GM12874 (cell line): Measurements from ENCODE around the gene KIF1C.

Experiments
- TF ChIP-seq, protein P1 (sequence below): IDR thresholded peaks from 2 replicates; pipeline ENCODE4 v1.5.1; 2011; ENCODE audit warnings: low read depth, mild to moderate bottlenecking, control low read depth, low read length, moderate library complexity; ENCODE audit not compliant: insufficient read depth

The KIF1C gene

DNA sequence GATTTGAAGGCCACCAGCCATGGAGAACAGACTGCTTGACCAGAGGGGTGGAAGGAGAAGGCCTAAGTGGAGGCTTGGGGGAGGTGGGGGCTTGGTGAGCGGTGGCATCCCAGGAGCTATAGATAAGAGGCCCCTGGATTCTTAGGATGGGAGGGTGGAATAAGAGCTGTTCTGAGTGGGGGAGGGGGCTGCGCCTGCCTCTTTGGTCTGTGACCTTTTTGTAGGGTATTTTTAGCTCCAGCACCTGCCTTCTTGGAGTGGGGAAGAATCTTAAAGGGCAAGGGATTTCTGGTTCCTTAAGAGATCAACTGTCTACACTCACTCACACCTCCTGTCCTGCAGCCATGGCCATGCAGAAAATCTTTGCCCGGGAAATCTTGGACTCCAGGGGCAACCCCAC is 46.3 kb upstream of the KIF1C start:
- TF ChIP-seq, protein P1, sequence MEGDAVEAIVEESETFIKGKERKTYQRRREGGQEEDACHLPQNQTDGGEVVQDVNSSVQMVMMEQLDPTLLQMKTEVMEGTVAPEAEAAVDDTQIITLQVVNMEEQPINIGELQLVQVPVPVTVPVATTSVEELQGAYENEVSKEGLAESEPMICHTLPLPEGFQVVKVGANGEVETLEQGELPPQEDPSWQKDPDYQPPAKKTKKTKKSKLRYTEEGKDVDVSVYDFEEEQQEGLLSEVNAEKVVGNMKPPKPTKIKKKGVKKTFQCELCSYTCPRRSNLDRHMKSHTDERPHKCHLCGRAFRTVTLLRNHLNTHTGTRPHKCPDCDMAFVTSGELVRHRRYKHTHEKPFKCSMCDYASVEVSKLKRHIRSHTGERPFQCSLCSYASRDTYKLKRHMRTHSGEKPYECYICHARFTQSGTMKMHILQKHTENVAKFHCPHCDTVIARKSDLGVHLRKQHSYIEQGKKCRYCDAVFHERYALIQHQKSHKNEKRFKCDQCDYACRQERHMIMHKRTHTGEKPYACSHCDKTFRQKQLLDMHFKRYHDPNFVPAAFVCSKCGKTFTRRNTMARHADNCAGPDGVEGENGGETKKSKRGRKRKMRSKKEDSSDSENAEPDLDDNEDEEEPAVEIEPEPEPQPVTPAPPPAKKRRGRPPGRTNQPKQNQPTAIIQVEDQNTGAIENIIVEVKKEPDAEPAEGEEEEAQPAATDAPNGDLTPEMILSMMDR = no peak

DNA sequence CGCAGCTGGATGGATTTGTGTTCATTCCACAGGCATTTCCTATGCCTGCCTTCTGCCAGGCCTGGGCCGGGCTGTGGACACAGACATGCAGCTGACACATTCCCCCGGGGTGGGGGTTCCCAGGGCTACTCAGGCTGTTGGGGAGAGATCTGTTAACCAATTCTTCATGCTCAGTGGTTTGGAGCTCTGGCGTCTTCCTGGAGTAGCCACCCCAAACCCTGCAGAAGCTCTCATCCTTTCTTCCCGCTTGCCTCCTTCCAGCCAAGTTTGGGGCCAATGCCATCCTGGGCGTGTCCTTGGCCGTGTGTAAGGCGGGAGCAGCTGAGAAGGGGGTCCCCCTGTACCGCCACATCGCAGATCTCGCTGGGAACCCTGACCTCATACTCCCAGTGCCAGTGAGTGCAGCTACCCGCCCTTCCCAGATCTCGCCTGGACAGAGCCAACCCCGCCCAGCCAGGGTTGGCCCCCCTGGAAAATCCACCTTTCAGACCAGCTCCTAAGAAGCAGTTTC is 44.2 kb upstream of the KIF1C start:
- TF ChIP-seq, protein P1 = no peak

- TF ChIP-seq, protein P1 = no peak
These were observed 42.7 kb upstream of the KIF1C start for GRCh38 chr17:4955091-4955490.

DNA sequence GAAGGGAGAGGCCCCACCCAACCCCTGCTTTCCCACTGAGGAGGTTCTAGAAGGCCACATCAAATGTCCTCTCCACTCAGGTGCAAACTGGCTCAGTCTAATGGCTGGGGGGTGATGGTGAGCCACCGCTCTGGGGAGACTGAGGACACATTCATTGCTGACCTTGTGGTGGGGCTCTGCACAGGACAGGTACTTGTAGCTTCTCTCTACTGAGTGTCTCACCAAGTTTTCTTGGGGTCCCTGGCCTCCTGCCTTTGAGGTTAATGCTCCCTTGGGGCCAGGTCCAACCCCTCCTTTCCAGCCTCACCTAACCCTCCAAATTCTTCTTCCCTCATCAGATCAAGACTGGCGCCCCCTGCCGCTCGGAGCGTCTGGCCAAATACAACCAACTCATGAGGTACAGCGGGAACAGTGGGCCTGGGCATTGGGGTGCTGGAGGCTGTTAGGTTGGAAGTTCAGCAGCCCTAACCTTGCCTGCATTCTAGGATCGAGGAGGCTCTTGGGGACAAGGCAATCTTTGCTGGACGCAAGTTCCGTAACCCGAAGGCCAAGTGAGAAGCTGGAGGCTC is 41.2 kb upstream of the KIF1C start:
- TF ChIP-seq, protein P1 = no peak

DNA sequence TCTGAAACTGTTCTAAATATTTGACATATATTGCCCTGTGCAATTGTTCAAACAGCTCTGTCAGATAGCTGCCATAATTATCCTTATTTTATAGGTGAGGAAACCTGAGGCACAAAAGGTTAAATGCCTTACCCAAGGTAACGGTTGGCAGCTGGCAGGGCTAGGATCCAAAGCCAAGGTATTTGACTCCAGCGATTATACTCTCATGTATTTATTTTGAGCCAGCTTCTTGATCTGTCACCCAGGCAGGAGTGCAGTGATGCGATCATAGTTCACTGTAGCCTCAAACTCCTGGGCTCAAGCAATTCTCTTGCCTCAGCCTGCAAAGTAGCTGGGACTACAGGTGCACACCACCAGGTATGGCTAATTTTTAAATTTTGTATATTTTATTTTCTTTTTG is 39.6 kb upstream of the KIF1C start:
- TF ChIP-seq, protein P1 = no peak

DNA sequence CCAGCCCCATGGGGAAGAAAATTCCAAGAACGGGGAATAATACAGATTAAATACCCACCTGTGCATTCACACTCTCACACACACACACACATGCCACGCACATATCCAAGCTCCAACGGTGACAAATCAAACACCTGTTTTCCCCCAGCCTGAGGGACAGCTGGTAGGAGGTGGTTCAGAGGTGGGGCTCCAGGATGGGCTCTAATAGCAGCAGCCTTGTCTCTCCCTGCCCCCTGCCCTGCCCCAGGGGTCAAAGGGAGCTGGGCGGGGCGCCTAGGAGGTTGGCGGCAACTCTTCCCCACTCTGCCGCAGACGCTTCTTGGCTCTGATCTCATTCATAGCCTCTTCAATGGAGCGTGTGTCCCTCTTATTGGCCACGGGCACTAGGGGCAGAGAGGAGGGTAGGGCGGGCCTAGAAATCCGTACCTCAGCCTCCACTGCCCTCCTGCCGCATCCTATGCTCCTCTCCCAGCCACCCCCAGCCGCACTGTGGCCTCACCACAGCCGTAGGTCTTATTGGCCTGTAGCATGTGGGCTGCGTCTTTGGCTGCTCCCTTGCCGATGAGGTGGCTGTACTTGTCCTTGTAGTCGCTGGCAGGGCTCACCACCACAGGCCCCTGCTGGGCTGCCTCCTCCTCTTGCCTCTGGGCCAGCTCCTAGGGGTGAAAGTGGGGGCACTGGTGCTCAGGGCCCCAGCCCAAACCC is 38.3 kb upstream of the KIF1C start:
- TF ChIP-seq, protein P1 = no peak

DNA sequence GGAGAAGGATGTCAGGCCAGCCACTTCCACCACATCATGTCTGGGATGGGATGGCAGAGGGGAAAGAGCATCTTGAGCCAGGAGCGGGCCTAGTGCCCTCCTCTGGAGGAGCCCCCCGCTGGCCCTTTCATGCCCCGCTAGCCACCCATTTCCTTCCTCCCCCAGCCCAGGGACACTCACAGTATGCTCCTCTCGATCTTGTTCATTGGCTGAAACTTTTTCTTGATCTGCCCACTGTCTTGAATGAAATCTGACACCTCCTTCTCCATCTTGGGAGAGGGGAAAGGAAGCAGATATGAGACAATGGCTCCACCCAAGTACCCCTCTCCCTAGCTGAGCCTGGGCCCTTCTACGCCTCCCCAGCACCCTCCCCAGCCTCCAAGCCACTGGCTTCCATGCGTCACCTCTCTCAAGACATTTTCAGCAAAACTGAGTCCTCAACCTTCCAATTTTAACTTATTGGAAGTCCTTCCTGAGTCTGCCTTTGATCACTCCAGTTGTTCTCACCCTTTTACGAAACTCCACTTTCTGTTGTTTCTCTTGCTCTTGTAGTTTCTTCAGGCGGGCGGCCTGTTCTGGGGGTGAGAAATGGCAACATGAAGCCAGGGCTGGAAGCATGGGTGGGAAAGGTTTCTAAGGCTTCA is 37.3 kb upstream of the KIF1C start:
- TF ChIP-seq, protein P1 = no peak
